ENCODE results near the gene FXN. TPM values are rescaled to one million over a fixed set of nuclear protein-coding genes. Genes with fewer than 3 reads are reported as not detected.
A peak's percentile ranks its signal among the peaks of the same experiment; 100 is the strongest.

Gene FXN
- total and polyA plus RNA-seq, 12 donors = 7.8 to 41.8 (median 35.0) TPM

- no peak for TF ChIP-seq CTCF (IDR thresholded peaks at IDR 0.05)
- H3K4me3 ChIP-seq = no peak overlapping the region
- peaks cover 0 to 2% (median 0%) of the 10 kb centered on the region in 9 donors for H3K36me3 ChIP-seq
- intact Hi-C loops (cut with DNase I) = loop anchor here in 7 of 10 donors (5.0 to 10.0 kb wide), 8 partner anchors 44 to 414 kb away; partner anchors contain the start of gene PIP5K1B (in 4 of the 7)
- peaks cover 0 to 45% (median 20%) of the 10 kb centered on the region in 9 donors for H3K4me1 ChIP-seq
- ATAC-seq (no peak), DNase-seq (no peak)
- no peaks in the 10 kb centered on the region for H3K9me3 ChIP-seq
- 73 to 83% methylated on average over 5 of the region's 5 CpGs for WGBS, 2 donors
- H3K27ac ChIP-seq = peak overlapping the region in 7 of 10 donors; percentile 12 to 58 (median 43)
- no peaks in the 10 kb centered on the region for H3K27me3 ChIP-seq
These were observed 39.1 kb upstream of the FXN start for GRCh38 chr9:68996462-68996861.

GRCh38 chr9:68997666-68998065 lies 37.9 kb upstream of the FXN start:
- H3K27ac ChIP-seq = peak overlapping the region in 5 of 10 donors; percentile 50 to 72 (median 66)
- intact Hi-C loops (cut with DNase I) = loop anchor here in 7 of 10 donors (2.0 to 10.0 kb wide), 11 partner anchors 45 to 415 kb away; partner anchors contain the start of gene PIP5K1B (in 5 of the 7)
- ATAC-seq = no peak
- H3K27me3 ChIP-seq = no peaks in the 10 kb centered on the region
- no peak for TF ChIP-seq CTCF (IDR thresholded peaks at IDR 0.05)
- DNase-seq = no peak
- no peaks in the 10 kb centered on the region for H3K36me3 ChIP-seq
- no peaks in the 10 kb centered on the region for H3K9me3 ChIP-seq
- H3K4me3 ChIP-seq = no peak overlapping the region
- 75 to 83% methylated on average over 3 of the region's 3 CpGs for WGBS, 2 donors
- H3K4me1 ChIP-seq = peaks cover 0 to 45% (median 20%) of the 10 kb centered on the region in 9 donors

- intact Hi-C loops (cut with DNase I) = loop anchor here in 7 of 10 donors (2.0 to 10.0 kb wide), 11 partner anchors 46 to 416 kb away; partner anchors contain the start of gene PIP5K1B (in 5 of the 7)
- H3K4me3 ChIP-seq = no peak overlapping the region
- DNase-seq (no peak), ATAC-seq (peak in 7 of 8 donors; percentile 22 to 67 (median 46))
- TF ChIP-seq CTCF (IDR thresholded peaks at IDR 0.05) = no peak
- H3K9me3 ChIP-seq = no peaks in the 10 kb centered on the region
- H3K27ac ChIP-seq = peak overlapping the region; percentile 10 to 72 (median 57)
- H3K36me3 ChIP-seq = no peaks in the 10 kb centered on the region
- H3K27me3 ChIP-seq = no peaks in the 10 kb centered on the region
- 41 to 45% methylated on average over 4 of the region's 4 CpGs for WGBS, 2 donors
- H3K4me1 ChIP-seq = peaks cover 0 to 45% (median 22%) of the 10 kb centered on the region in 9 donors
These were observed 37.2 kb upstream of the FXN start for GRCh38 chr9:68998385-68998784.

GRCh38 chr9:68998812-68999211 lies 36.7 kb upstream of the FXN start:
- peaks cover 0 to 45% (median 26%) of the 10 kb centered on the region in 9 donors for H3K4me1 ChIP-seq
- peak overlapping the region; percentile 10 to 72 (median 57) for H3K27ac ChIP-seq
- DNase-seq = no peak
- no peaks in the 10 kb centered on the region for H3K9me3 ChIP-seq
- no peaks in the 10 kb centered on the region for H3K36me3 ChIP-seq
- H3K27me3 ChIP-seq = no peaks in the 10 kb centered on the region
- 41 to 49% methylated on average over 5 of the region's 5 CpGs for WGBS, 2 donors
- intact Hi-C loops (cut with DNase I) = loop anchor here in 8 of 10 donors (1.0 to 10.0 kb wide), 12 partner anchors 47 to 417 kb away; partner anchors contain the start of gene PIP5K1B (in 5 of the 8)
- ATAC-seq = peak in 6 of 8 donors; percentile 14 to 64 (median 54)
- no peak overlapping the region for H3K4me3 ChIP-seq
- TF ChIP-seq CTCF (IDR thresholded peaks at IDR 0.05) = no peak
